ENCODE measurements around the gene WEE2. TPM values are rescaled to one million over a fixed set of nuclear protein-coding genes. Genes with fewer than 3 reads are reported as not detected.

WEE2 gene
- polyA plus RNA-seq, 3 donors, result 0.07 to 0.36 (median 0.30) TPM

- no peak for DNase-seq
These were observed 68.2 kb downstream of the WEE2 start, which contains the start of gene TAS2R4 for GRCh38 chr7:141776374-141776773. TSS of gene TAS2R4 (plus strand) at chr7:141776674. CDS start at chr7:141778489, 1,815 bp downstream.

Other genes starting within 250 kb of the WEE2 start
- gene AGK, start 156.9 kb upstream of the WEE2 start, polyA plus RNA-seq (ENCODE audit: insufficient read length in 3 of 3), result 10 to 100 TPM; 33.4 to 42.4 (median 42.3) TPM
- 10 to 100 TPM; 25.2 to 36.3 (median 31.0) TPM for gene DENND11, start 6.2 kb upstream of the WEE2 start, polyA plus RNA-seq (ENCODE audit: insufficient read length in 3 of 3)
- gene SSBP1, start 30.0 kb downstream of the WEE2 start, polyA plus RNA-seq (ENCODE audit: insufficient read length in 3 of 3), result 100 to 1,000 TPM; 122 to 133 (median 133) TPM
- 1 to 10 TPM in 2 of 3 donors, under 1 TPM in 1; 0.50 to 1.8 (median 1.6) TPM for gene TAS2R3, start 55.7 kb downstream of the WEE2 start, polyA plus RNA-seq (ENCODE audit: insufficient read length in 3 of 3)
- 1 to 10 TPM; 1.0 to 7.1 (median 5.1) TPM for gene TAS2R4, start 68.3 kb downstream of the WEE2 start, polyA plus RNA-seq (ENCODE audit: insufficient read length in 3 of 3)
- gene TAS2R5, start 81.9 kb downstream of the WEE2 start, polyA plus RNA-seq (ENCODE audit: insufficient read length in 3 of 3), result 10 to 100 TPM in 1 of 3 donors, 1 to 10 TPM in 2; 1.9 to 14.9 (median 10.0) TPM
- under 1 TPM; 0.21 to 0.81 (median 0.74) TPM for gene PRSS37, start 133.1 kb downstream of the WEE2 start, polyA plus RNA-seq (ENCODE audit: insufficient read length in 3 of 3)
- not detected for gene OR9A4, start 208.0 kb downstream of the WEE2 start, polyA plus RNA-seq (ENCODE audit: insufficient read length in 3 of 3)
- gene CLEC5A, start 238.6 kb downstream of the WEE2 start, polyA plus RNA-seq (ENCODE audit: insufficient read length in 3 of 3), result under 1 TPM; 0.19 to 0.55 (median 0.31) TPM